ENCODE results near the gene LHX4.

Gene LHX4

GRCh38 chr1:180228648-180229482 is 1.2 kb upstream of the LHX4 start:
- H3K4me1 Mint-ChIP-seq = peaks cover 20% of the 10 kb centered on the region
- no peaks in the 10 kb centered on the region for H3K36me3 Mint-ChIP-seq (ENCODE audit: low read depth)
- H3K27me3 Mint-ChIP-seq = peaks cover 77% of the 10 kb centered on the region
- DNase-seq (no peak), ATAC-seq (no peak)
- H3K27ac Mint-ChIP-seq = peak overlapping the region; percentile 18
- peak overlapping the region; percentile 36 for H3K4me3 Mint-ChIP-seq
- no peaks in the 10 kb centered on the region for H3K9me3 Mint-ChIP-seq

- peak overlapping the region; percentile 64 for H3K4me3 Mint-ChIP-seq
- no peak for DNase-seq
- no peaks in the 10 kb centered on the region for H3K36me3 Mint-ChIP-seq (ENCODE audit: low read depth)
- no peaks in the 10 kb centered on the region for H3K9me3 Mint-ChIP-seq
- no peak overlapping the region for H3K27ac Mint-ChIP-seq
- peaks cover 31% of the 10 kb centered on the region for H3K4me1 Mint-ChIP-seq
- H3K27me3 Mint-ChIP-seq = peaks cover 78% of the 10 kb centered on the region
- ATAC-seq = no peak
Observed at GRCh38 chr1:180230416-180230790, 339 bp downstream of the LHX4 start.

GRCh38 chr1:180230791-180231505 is 884 bp downstream of the LHX4 start:
- no peak for DNase-seq
- Mint-ChIP-seq H3K4me3 (peak overlapping the region; percentile 64), H3K36me3 (ENCODE audit: low read depth) (no peaks in the 10 kb centered on the region), H3K27me3 (peaks cover 79% of the 10 kb centered on the region), H3K27ac (no peak overlapping the region), H3K9me3 (no peaks in the 10 kb centered on the region), H3K4me1 (peaks cover 34% of the 10 kb centered on the region)
- ATAC-seq = no peak

- H3K36me3 Mint-ChIP-seq (ENCODE audit: low read depth) = no peaks in the 10 kb centered on the region
- H3K27ac Mint-ChIP-seq = no peak overlapping the region
- peak; percentile 15 for DNase-seq
- peak overlapping the region; percentile 64 for H3K4me3 Mint-ChIP-seq
- H3K27me3 Mint-ChIP-seq = peaks cover 82% of the 10 kb centered on the region
- peaks cover 35% of the 10 kb centered on the region for H3K4me1 Mint-ChIP-seq
- no peaks in the 10 kb centered on the region for H3K9me3 Mint-ChIP-seq
- no peak for ATAC-seq
Observed at GRCh38 chr1:180231506-180231921, 1.4 kb downstream of the LHX4 start.

- Mint-ChIP-seq H3K4me3 (peak overlapping the region; percentile 64), H3K27me3 (peaks cover 82% of the 10 kb centered on the region), H3K36me3 (ENCODE audit: low read depth) (no peaks in the 10 kb centered on the region), H3K4me1 (peaks cover 35% of the 10 kb centered on the region), H3K9me3 (no peaks in the 10 kb centered on the region), H3K27ac (no peak overlapping the region)
- ATAC-seq = no peak
- no peak for DNase-seq
Observed at GRCh38 chr1:180231936-180232335, 1.9 kb downstream of the LHX4 start.

GRCh38 chr1:180232521-180233043 is 2.5 kb downstream of the LHX4 start:
- Mint-ChIP-seq H3K27me3 (peaks cover 84% of the 10 kb centered on the region), H3K36me3 (ENCODE audit: low read depth) (no peaks in the 10 kb centered on the region), H3K9me3 (no peaks in the 10 kb centered on the region), H3K4me1 (peaks cover 35% of the 10 kb centered on the region), H3K4me3 (no peak overlapping the region), H3K27ac (no peak overlapping the region)
- no peak for ATAC-seq
- DNase-seq = no peak

DNA sequence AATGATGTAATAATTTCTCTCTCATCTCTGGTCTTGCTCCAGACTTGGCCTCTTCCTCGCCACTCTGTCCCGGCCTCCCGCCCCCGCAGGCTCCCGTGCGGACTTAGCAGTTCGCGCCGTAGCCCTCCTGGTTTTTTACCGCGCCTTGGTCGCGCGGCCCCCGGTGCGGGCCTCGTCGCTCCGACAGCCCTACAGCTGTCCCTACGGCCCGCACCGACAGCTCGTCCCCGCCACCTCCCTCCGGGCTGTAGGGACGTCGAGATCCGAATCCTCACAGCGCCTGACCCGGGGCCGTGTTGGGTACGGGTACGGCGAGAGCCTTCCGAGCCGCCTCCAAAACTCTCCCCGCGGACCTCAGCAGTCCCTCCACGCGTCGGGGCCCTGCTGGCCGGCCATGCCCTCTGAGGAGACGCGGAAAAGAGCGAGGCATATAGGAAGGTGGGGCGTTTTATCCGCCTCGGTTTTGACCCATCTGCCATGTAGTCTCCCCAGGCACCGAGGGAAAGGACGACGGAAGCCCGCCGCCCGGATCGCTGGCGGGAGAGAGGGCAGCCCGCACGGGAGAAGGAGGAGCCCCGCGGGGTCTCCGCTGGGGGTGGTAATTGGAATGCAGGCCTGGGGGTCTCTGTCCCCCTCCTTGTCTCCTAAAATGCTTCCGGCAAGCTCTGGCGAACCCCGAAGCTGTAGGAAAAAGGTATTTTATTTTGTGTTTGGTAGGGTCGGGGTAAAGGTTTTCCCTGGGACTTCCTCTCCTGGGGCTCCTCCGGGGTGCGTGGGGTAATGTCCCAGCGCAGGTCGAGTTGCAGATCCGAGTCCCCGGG is 3.3 kb downstream of the LHX4 start:
- peaks cover 83% of the 10 kb centered on the region for H3K27me3 Mint-ChIP-seq
- DNase-seq = no peak
- no peak for ATAC-seq
- H3K9me3 Mint-ChIP-seq = no peaks in the 10 kb centered on the region
- H3K27ac Mint-ChIP-seq = no peak overlapping the region
- H3K36me3 Mint-ChIP-seq (ENCODE audit: low read depth) = no peaks in the 10 kb centered on the region
- H3K4me3 Mint-ChIP-seq = no peak overlapping the region
- H3K4me1 Mint-ChIP-seq = peaks cover 35% of the 10 kb centered on the region

- no peaks in the 10 kb centered on the region for H3K9me3 Mint-ChIP-seq
Observed at GRCh38 chr1:180234369-180235076, 4.5 kb downstream of the LHX4 start.

GRCh38 chr1:180235077-180235501 is 5.0 kb downstream of the LHX4 start:
- no peaks in the 10 kb centered on the region for H3K36me3 Mint-ChIP-seq (ENCODE audit: low read depth)
- H3K27ac Mint-ChIP-seq = peak overlapping the region; percentile 73
- peaks cover 31% of the 10 kb centered on the region for H3K4me1 Mint-ChIP-seq
- H3K4me3 Mint-ChIP-seq = no peak overlapping the region
- no peaks in the 10 kb centered on the region for H3K9me3 Mint-ChIP-seq
- ATAC-seq (no peak), DNase-seq (no peak)
- H3K27me3 Mint-ChIP-seq = peaks cover 90% of the 10 kb centered on the region

More at GRCh38 chr1:180234369-180235076, 4.5 kb downstream of the LHX4 start:
- peaks cover 87% of the 10 kb centered on the region for H3K27me3 Mint-ChIP-seq
- H3K4me1 Mint-ChIP-seq = peaks cover 31% of the 10 kb centered on the region
- DNase-seq (peak; percentile 12), ATAC-seq (no peak)
- H3K36me3 Mint-ChIP-seq (ENCODE audit: low read depth) = no peaks in the 10 kb centered on the region
- peak overlapping the region; percentile 73 for H3K27ac Mint-ChIP-seq
- H3K4me3 Mint-ChIP-seq = no peak overlapping the region

DNA sequence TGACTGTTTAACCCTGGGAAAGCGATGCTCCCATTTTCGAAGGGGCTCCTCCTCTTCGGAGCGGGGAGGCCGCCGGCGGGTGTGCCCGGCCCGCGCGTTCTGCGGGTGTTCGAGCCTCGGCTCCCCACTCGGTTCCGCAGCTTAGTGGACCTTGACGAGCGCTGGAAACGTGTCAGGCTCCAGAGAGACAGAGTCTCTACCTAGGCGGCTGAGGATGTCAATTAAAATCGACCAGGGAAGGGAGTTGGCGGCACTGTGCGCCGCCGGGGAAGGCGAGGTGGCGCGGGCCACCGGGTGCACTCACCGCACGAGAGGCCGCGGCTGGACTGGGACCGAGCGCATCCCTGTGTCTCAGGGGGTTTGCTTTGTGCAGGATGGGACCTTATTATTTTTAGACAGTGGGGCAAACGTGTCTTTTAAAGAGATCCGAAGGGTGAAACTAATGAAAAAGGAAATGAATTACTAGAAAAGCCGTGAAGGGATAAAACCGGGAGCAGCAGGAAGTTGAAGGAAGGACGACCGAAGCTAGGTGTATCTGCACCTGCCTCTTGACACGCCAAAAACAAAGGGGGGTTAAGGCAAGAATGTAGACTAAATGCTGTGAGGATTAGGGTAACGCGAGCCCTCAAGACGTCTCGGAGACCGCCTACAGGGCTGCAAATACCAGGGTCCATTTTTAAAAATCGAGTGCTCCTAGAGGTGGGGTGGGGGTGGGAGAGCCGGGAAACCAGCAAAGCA is 5.6 kb downstream of the LHX4 start:
- ATAC-seq = no peak
- Mint-ChIP-seq H3K36me3 (ENCODE audit: low read depth) (no peaks in the 10 kb centered on the region), H3K27me3 (peaks cover 94% of the 10 kb centered on the region), H3K4me1 (peaks cover 31% of the 10 kb centered on the region), H3K4me3 (no peak overlapping the region), H3K9me3 (no peaks in the 10 kb centered on the region), H3K27ac (no peak overlapping the region)
- DNase-seq = no peak

DNA sequence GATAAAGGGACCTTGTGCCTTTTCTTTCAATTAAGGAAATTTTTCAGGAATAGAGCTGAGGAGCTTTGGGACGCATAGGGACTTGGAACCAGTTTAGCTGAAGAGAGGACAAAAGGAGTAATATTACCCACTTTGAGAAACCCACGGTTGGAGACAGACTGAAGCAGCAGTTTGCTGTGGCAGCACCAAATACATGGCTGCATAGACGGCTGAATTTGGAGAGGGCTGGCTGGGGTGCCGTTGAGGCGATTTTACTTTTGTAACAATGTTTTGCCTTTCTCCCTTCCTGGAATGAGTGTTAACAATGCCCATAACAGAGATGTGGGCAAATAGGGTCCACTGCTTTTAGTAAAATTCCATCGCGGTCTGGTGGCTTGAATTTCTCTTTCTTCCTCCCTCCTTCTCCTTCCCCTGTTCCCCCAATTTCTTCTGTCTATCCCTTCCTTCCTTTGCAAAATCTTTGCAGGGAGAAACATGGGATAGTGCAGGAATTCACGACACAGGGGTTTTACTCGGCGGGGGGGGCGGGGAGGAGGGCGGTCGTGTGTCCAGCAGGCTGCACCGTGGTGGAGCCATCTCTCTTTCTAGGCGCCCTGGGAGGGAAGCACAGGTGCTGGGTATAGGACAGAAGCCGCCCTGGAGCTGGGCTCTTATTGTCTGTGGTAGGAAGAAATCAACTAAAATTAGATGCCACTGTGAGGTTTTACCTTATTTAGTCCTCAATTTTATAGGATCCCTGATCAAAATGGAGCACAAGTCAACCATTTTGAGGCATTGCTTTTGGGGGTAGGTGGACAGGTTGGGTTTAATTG is 6.8 kb downstream of the LHX4 start:
- H3K4me1 Mint-ChIP-seq = peaks cover 25% of the 10 kb centered on the region
- DNase-seq (no peak), ATAC-seq (no peak)
- no peak overlapping the region for H3K4me3 Mint-ChIP-seq
- no peak overlapping the region for H3K27ac Mint-ChIP-seq
- H3K9me3 Mint-ChIP-seq = no peaks in the 10 kb centered on the region
- no peaks in the 10 kb centered on the region for H3K36me3 Mint-ChIP-seq (ENCODE audit: low read depth)
- peaks cover 93% of the 10 kb centered on the region for H3K27me3 Mint-ChIP-seq

- ATAC-seq = no peak
- Mint-ChIP-seq H3K9me3 (no peaks in the 10 kb centered on the region), H3K4me3 (no peak overlapping the region), H3K27me3 (peaks cover 91% of the 10 kb centered on the region), H3K4me1 (peaks cover 21% of the 10 kb centered on the region), H3K36me3 (ENCODE audit: low read depth) (no peaks in the 10 kb centered on the region), H3K27ac (no peak overlapping the region)
- DNase-seq = no peak
Observed at GRCh38 chr1:180237869-180238476, 7.9 kb downstream of the LHX4 start.
